IMR-90 (cell line): ENCODE data around the gene ZMYM4. TPM values are rescaled to one million over a fixed set of nuclear protein-coding genes. Genes with fewer than 3 reads are reported as not detected.

ENCODE experiments used
- ATAC-seq: fragments of 200-7000 bp; cut with Tn5 transposase; 2 replicates; pipeline ENCODE4 v1.9.1; 2020; ENCODE audit warnings: low read depth, mild to moderate bottlenecking, moderate library complexity
- BruUV-seq: library from RNA; stranded (reverse); fragments of 400-500 nt; replicated peaks from 2 replicates; lab custom pipeline; 2021; lab: Mats Ljungman, UMichigan
- CTCF ChIA-PET: fragments of 300-600 bp; formaldehyde crosslinking; extraction: SDS; loops from one replicate; lab custom pipeline; 2021; ENCODE audit warnings: antibody characterized with exemption; lab: Yijun Ruan, JAX
- POLR2A ChIA-PET: fragments of 300-600 bp; sonication (Branson Sonifier 250); formaldehyde crosslinking; loops from one replicate; lab custom pipeline; 2022; ENCODE audit warnings: antibody characterized with exemption; ENCODE audit not compliant: unreplicated experiment; lab: Charles Lee
- DNase-seq: peaks from one replicate; pipeline ENCODE4 v3.0.0; 2013
- H2AFZ ChIP-seq: replicated peaks from 2 replicates; pipeline ENCODE3; 2013; ENCODE audit warnings: low read length, mild to moderate bottlenecking; ENCODE audit not compliant: poor library complexity
- H2AK5ac ChIP-seq: 2 replicates; pipeline ENCODE4 v1.6.1; 2013; ENCODE audit warnings: low read depth, low read length, inconsistent platforms
- H2AK9ac ChIP-seq: replicated peaks from 2 replicates; pipeline ENCODE3; 2013; ENCODE audit warnings: mild to moderate bottlenecking, low read depth, low read length, moderate library complexity; ENCODE audit not compliant: poor library complexity
- H2BK120ac ChIP-seq: 2 replicates; pipeline ENCODE4 v1.6.1; 2013; ENCODE audit warnings: low read depth, low read length, inconsistent platforms
- H2BK15ac ChIP-seq: 3 replicates; pipeline ENCODE4 v1.6.1; 2013; ENCODE audit warnings: low read depth, low read length, inconsistent platforms
- H2BK20ac ChIP-seq: 2 replicates; pipeline ENCODE4 v1.6.1; 2013; ENCODE audit warnings: low read depth, mild to moderate bottlenecking, inconsistent platforms, low read length, moderate library complexity
- H2BK5ac ChIP-seq: 2 replicates; pipeline ENCODE4 v1.6.1; 2013; ENCODE audit warnings: mild to moderate bottlenecking, low read depth, low read length, inconsistent platforms; ENCODE audit not compliant: poor library complexity, severe bottlenecking
- H3K14ac ChIP-seq: replicated peaks from 2 replicates; pipeline ENCODE4 v1.6.1; 2013; ENCODE audit warnings: low read depth, low read length, inconsistent platforms
- H3K18ac ChIP-seq: 2 replicates; pipeline ENCODE4 v1.6.1; 2013; ENCODE audit warnings: low read depth, low read length, control low read depth
- H3K23ac ChIP-seq: 2 replicates; pipeline ENCODE4 v1.6.1; 2013; ENCODE audit warnings: low read depth, low read length, inconsistent platforms
- H3K27ac ChIP-seq: 2 replicates; pipeline ENCODE4 v1.5.1; 2013; ENCODE audit warnings: mild to moderate bottlenecking, control low read depth, low read length; ENCODE audit not compliant: insufficient read depth
- H3K27me3 ChIP-seq: 2 replicates; pipeline ENCODE4 v1.6.1; 2013; ENCODE audit warnings: low read length; ENCODE audit not compliant: control insufficient read depth, insufficient read depth
- H3K36me3 ChIP-seq: 2 replicates; pipeline ENCODE4 v1.6.1; 2013; ENCODE audit warnings: low read length, mixed read lengths; ENCODE audit not compliant: control insufficient read depth, insufficient read depth
- H3K4ac ChIP-seq: 2 replicates; pipeline ENCODE4 v1.6.1; 2013; ENCODE audit warnings: low read depth, low read length, inconsistent platforms
- H3K4me1 ChIP-seq: 2 replicates; pipeline ENCODE4 v1.6.1; 2013; ENCODE audit warnings: low read length, mixed read lengths; ENCODE audit not compliant: control insufficient read depth, insufficient read depth
- H3K4me2 ChIP-seq: 2 replicates; pipeline ENCODE4 v1.6.1; 2013; ENCODE audit warnings: low read depth, mild to moderate bottlenecking, control low read depth, low read length, moderate library complexity
- H3K4me3 ChIP-seq: 2 replicates; pipeline ENCODE4 v1.5.1; 2013; ENCODE audit warnings: low read depth, mild to moderate bottlenecking, control low read depth, low read length, moderate library complexity; ENCODE audit not compliant: insufficient read depth
- H3K56ac ChIP-seq: 2 replicates; pipeline ENCODE4 v1.6.1; 2013; ENCODE audit warnings: low read length, inconsistent platforms; ENCODE audit not compliant: insufficient read depth; ENCODE audit errors: extremely low read depth
- H3K79me1 ChIP-seq, 2 experiments: 2 replicates each; pipeline ENCODE4 v1.6.1; 2013; ENCODE audit warnings: low read length in 2 of 2, inconsistent platforms in 1 of 2, low read depth in 1 of 2
- H3K9ac ChIP-seq: 2 replicates; pipeline ENCODE4 v1.6.1; 2013; ENCODE audit warnings: low read depth, low read length, control low read depth
- H3K9me1 ChIP-seq: 2 replicates; pipeline ENCODE4 v1.6.1; 2013; ENCODE audit warnings: low read length, inconsistent platforms; ENCODE audit not compliant: insufficient read depth
- H3K9me3 ChIP-seq: 2 replicates; pipeline ENCODE4 v1.6.1; 2013; ENCODE audit warnings: low read length; ENCODE audit not compliant: control insufficient read depth, insufficient read depth
- H4K20me1 ChIP-seq: 2 replicates; pipeline ENCODE4 v1.6.1; 2013; ENCODE audit warnings: low read length, inconsistent platforms; ENCODE audit not compliant: insufficient read depth
- H4K5ac ChIP-seq: 2 replicates; pipeline ENCODE4 v1.6.1; 2013; ENCODE audit warnings: mild to moderate bottlenecking, low read depth, low read length, control low read depth
- H4K8ac ChIP-seq, 2 experiments: 2 replicates each; pipeline ENCODE4 v1.6.1; 2013; ENCODE audit warnings: low read depth in 2 of 2, low read length in 2 of 2, control low read depth in 1 of 2, inconsistent platforms in 1 of 2
- H4K91ac ChIP-seq: 2 replicates; pipeline ENCODE4 v1.6.1; 2013; ENCODE audit warnings: low read depth, low read length, inconsistent platforms; ENCODE audit not compliant: insufficient read depth
- CEBPB ChIP-seq: IDR thresholded peaks from 2 replicates; pipeline ENCODE4 v1.6.1; 2012; ENCODE audit warnings: low read depth, low read length, improper control_type of control experiment
- MXI1 ChIP-seq: IDR thresholded peaks from 2 replicates; pipeline ENCODE4 v1.6.1; 2012; ENCODE audit warnings: low read depth, mild to moderate bottlenecking, low read length, moderate library complexity, borderline replicate concordance
- NFE2L2 ChIP-seq: fragments of 150-350 bp; IDR thresholded peaks from 2 replicates; pipeline ENCODE4 v1.6.1; 2016; ENCODE audit warnings: low read depth, mild to moderate bottlenecking, low read length
- POLR2A ChIP-seq: IDR thresholded peaks from 2 replicates; pipeline ENCODE4 v1.6.1; 2012; ENCODE audit warnings: mild to moderate bottlenecking, low read depth, low read length
- RAD21 ChIP-seq: IDR thresholded peaks from 2 replicates; pipeline ENCODE4 v1.6.1; 2012; ENCODE audit warnings: low read length, improper control_type of control experiment
- USF2 ChIP-seq: fragments of 150-350 bp; IDR thresholded peaks from 2 replicates; pipeline ENCODE4 v1.6.1; 2017; ENCODE audit warnings: mild to moderate bottlenecking, antibody characterized with exemption, low read length, low read depth
- WGBS, 2 experiments: methylation state at CpG; one replicate each; pipeline versions ENCODE4 v1.1.5 to v1.1.7; 2013; ENCODE audit warnings: missing lambda C conversion rate in 2 of 2; ENCODE audit not compliant: insufficient read length in 1 of 2; ENCODE audit errors: extremely low coverage in 2 of 2; 5-methylcytosine and 5-hydroxymethylcytosine counted together
- dilution Hi-C: fragments of 300-500 bp; cut with HindIII; formaldehyde crosslinking; loops from one replicate; pipeline ENCODE4 v1.14.3; 2018; ENCODE audit warnings: low sequenced_read_pairs; ENCODE audit not compliant: unreplicated experiment
- in situ Hi-C: fragments of 300-500 bp; cut with MboI; formaldehyde crosslinking; loops from 3 replicates; pipeline ENCODE4 v1.14.3; 2019; ENCODE audit warnings: low sequenced_read_pairs, inconsistent platforms, mixed read lengths
- intact Hi-C: fragments of 100-400 bp; cut with micrococcal nuclease; formaldehyde crosslinking; loops from 2 replicates; pipeline ENCODE4 v1.10.0; 2022
- polyA plus RNA-seq, 3 experiments: library from polyadenylated mRNA; depleted of rRNA; stranded (reverse); fragments of >200 nt; gene quantifications; 2 replicates each; pipeline ENCODE4 v1.2.3, GENCODE V29; 2012; ENCODE audit warnings: low replicate concordance in 1 of 3
- total RNA-seq: library from RNA; depleted of rRNA; stranded (reverse); fragments of >200 nt; gene quantifications from 2 replicates; pipeline ENCODE4 v1.2.3, GENCODE V29; 2012

ZMYM4 gene
- total and polyA plus RNA-seq, 2 of the 4 experiments (the other 2 are of a cell fraction): 14.7 to 53.8 TPM

GRCh38 chr1:35394386-35394785 lies 125.9 kb downstream of the ZMYM4 start:
- DNase-seq (no peak), ATAC-seq (no peak)
- Histone ChIP-seq H3K9me1 (0 out of 2 replicates have a peak, but pooled peaks cover 4% of the 10 kb centered on the region), H4K20me1 (no peaks in the 10 kb centered on the region), H3K36me3 (peaks cover 39% of the 10 kb centered on the region), H4K5ac (no peak overlapping the region), H3K14ac (no peak overlapping the region), H3K4ac (no peak overlapping the region), H2AK9ac (no peak overlapping the region), H2BK5ac (no peak overlapping the region), H3K9ac (no peak overlapping the region), H3K23ac (no peak overlapping the region), H4K8ac (no peak overlapping the region), H2AFZ (no peak overlapping the region), H2BK120ac (no peak overlapping the region), H3K9me3 (no peaks in the 10 kb centered on the region), H3K56ac (no peak overlapping the region), H3K27ac (no peak overlapping the region), H2BK15ac (no peak overlapping the region), H3K27me3 (no peaks in the 10 kb centered on the region), H3K79me1 (peaks cover 3 to 8% of the 10 kb centered on the region in 2 experiments; a peak in 1 of 4 replicates), H2AK5ac (no peak overlapping the region), H3K4me3 (no peak overlapping the region), H4K91ac (no peak overlapping the region), H2BK20ac (no peak overlapping the region), H3K4me2 (no peak overlapping the region), H3K4me1 (no peaks in the 10 kb centered on the region), H3K18ac (no peak overlapping the region)
- no peak for TF ChIP-seq POLR2A
- no peak for TF ChIP-seq USF2
- TF ChIP-seq NFE2L2: no peak
- no peak for TF ChIP-seq RAD21
- TF ChIP-seq CEBPB: no peak
- no peak for TF ChIP-seq MXI1
- intact Hi-C loops (no loop called here), in situ Hi-C loops (no loop called here), dilution Hi-C loops (no loop called here)
- BruUV-seq: no TSS peak
- no CpG with 5 or more reads among the region's 2 CpGs for WGBS, 2 experiments
- CTCF ChIA-PET: interaction anchor here (0.7 kb wide), 1 partner anchor 18 kb away, joined by 4 read pairs; no protein-coding TSS in a partner anchor
- POLR2A ChIA-PET: interaction anchor here (0.6 kb wide), 1 partner anchor 28 kb away, joined by 4 read pairs; no protein-coding TSS in a partner anchor
